ENCODE data around the gene VPS41.

DNA sequence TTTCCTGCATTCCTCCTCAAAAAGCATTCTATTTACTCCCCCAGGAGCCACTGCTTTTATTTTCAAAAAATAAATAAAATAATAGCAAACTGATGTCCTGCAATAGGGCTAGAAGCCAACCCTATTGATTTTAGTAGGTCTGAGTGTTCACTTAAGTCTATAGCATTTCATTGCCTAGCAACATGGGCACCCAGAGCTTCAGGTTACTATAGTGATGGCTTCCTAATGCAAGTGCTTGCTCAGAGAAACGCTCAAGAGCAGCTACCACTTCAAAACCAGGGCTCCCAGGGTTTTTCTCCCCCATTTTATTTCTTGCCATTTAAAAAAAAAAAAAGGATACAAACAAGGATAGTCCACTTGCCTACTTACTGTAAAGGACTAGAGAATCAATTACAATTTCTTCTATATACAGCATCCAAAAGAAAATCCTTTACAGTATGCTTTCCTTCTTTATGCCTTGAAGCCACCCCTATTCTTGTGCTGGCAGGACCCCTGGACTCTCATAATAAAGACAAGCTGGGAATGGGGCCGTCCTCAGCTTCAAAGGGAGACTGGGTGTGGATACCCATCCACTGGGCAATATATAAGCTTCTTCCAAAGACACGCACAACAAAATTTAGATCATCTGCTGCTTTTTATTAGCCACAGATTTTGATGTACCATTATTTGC, 133.3 kb downstream of the VPS41 start:
- TF ChIP-seq POLR2A (IDR thresholded peaks at IDR 0.05), result no peak
- TF ChIP-seq CTCF (IDR thresholded peaks at IDR 0.05), result no peak

All from Peyer's patch (tissue), 4 donors.